Heart left ventricle (tissue), 13 donors: ENCODE measurements around the gene DIO3.

ENCODE experiments used
- CTCF ChIP-seq, 12 donors: fragments of 200-600 bp; sonication (generic) in 4 of 12; IDR thresholded peaks; one replicate each; pipeline versions ENCODE4 v1.5.0 to v1.8.0; 2018 to 2022; ENCODE audit warnings: antibody characterized with exemption in 12 of 12, mild to moderate bottlenecking in 5 of 12
- POLR2A ChIP-seq, 2 donors: fragments of 450-650 bp; IDR thresholded peaks; one replicate each; pipeline ENCODE4 v1.6.1; 2017; ENCODE audit warnings: antibody characterized with exemption in 2 of 2, mild to moderate bottlenecking in 2 of 2, moderate library complexity in 2 of 2
- donor health status: ischemic (EF 13 %, LVEDD 7.1; RV severe dilation, severe dysfunction).
- donor health status: DM: no; HTN: yes; CAD: no.
- donor health status: DM: no; HTN: no; CAD: no.
- donor health status: ischemic (EF 25% LVEDD 6.9; RV normal size, moderate dysfunction).
- donor health status: ischemic (EF 25% LVEDD 5.7; RV mildly dilated, moderate dysfunction).
- donor health status: ischemic (EF 35%, LVEDD 5.7; RV mildly dilated, moderate dysfunction).
- donor health status: nonischemic (EF 11% LVEDD 7.7; RV severe dilation, severe dysfunction).
- donor health status: DM: yes; HTN: yes; CAD: no.
- donor health status: PGD.
- donor health status: ischemic (EF 29% LVEDD 5.4; RV normal size, mild dysfunction).
- donor health status: nonischemic (EF 23%, LVEDD 6.1; RV moderate dilation, normal function).

DNA sequence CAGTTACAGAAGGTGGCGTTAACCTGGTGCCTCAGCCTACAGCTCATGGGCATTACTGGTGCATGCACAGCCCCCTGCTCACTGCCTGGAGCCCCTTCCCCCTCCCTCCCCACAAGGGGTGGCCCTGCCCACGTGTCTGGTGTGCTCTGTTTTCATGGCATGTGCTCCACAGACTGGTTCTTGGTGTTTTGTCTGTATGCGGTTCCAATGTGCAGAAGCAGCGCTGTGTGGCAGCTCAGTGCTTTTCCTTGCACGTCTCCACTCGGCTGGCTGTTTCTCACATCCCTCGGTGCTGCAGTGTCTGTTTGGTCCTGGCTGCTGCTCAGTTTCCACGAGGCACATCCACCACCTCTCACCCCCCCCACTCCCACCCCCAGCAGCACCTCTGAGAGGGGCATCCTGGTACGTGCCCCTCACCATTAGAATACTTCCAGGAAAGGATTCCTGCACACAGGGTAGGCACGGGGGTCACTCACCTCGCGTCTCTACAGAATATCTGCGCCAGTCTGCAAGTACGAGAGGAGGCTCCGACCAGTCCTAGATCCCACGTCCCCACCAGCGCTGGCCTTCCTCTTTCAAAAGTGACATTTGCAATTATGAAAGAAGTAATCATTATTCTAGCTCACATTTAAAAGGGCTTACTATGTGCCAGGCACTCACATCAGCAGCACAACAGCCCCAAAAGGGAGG, 27.1 kb downstream of the DIO3 start:
- TF ChIP-seq POLR2A (IDR thresholded peaks at IDR 0.05) (no peak), CTCF (IDR thresholded peaks at IDR 0.05) (no peak)
